Endothelial cell of umbilical vein (primary cell): ENCODE measurements around the gene STARD3NL. TPM values are rescaled to one million over a fixed set of nuclear protein-coding genes. Genes with fewer than 3 reads are reported as not detected.

Source experiments
- BruUV-seq: library from RNA; stranded (reverse); fragments of 400-500 nt; replicated peaks from 2 replicates; lab custom pipeline; 2021; lab: Mats Ljungman, UMichigan
- CTCF ChIA-PET: fragments of 300-600, 350-600 bp; sonication (Branson Sonifier 250); formaldehyde crosslinking; loops from one replicate; lab custom pipeline; 2021; ENCODE audit warnings: antibody characterized with exemption, inconsistent platforms; lab: Charles Lee
- POLR2A ChIA-PET: fragments of 300-600, 350-600 bp; sonication (Branson Sonifier 250); formaldehyde crosslinking; loops from one replicate; lab custom pipeline; 2021; ENCODE audit warnings: antibody characterized with exemption, inconsistent platforms; lab: Charles Lee
- DNase-seq: peaks from one replicate; pipeline ENCODE4 v3.0.0-alpha.2; 2011; ENCODE audit warnings: low read depth, low spot score
- FAIRE-seq: peaks from 2 replicates; lab custom pipeline; 2011; peaks lifted over from hg19 to GRCh38; lab: Jason Lieb, UNC
- H2AFZ ChIP-seq: 2 replicates; pipeline ENCODE4 v1.6.0; 2012; ENCODE audit warnings: low read depth, low read length, control low read depth, inconsistent platforms
- H3K27ac ChIP-seq: 2 replicates; pipeline ENCODE4 v1.5.1; 2011; ENCODE audit warnings: low read depth, mild to moderate bottlenecking, control low read depth, low read length, moderate library complexity; ENCODE audit not compliant: insufficient read depth
- H3K27me3 ChIP-seq, 2 experiments: 2 replicates each; pipeline versions ENCODE4 v1.6.0 to v1.6.1; 2011; ENCODE audit warnings: low read length in 2 of 2, mixed read lengths in 1 of 2; ENCODE audit not compliant: control insufficient read depth in 2 of 2, insufficient read depth in 2 of 2
- H3K36me3 ChIP-seq, 2 experiments: 2 replicates in 1 of 2; 3 replicates in 1 of 2; pipeline ENCODE4 v1.5.1; 2011; ENCODE audit warnings: low read length in 2 of 2, mild to moderate bottlenecking in 1 of 2, moderate library complexity in 1 of 2; ENCODE audit not compliant: control insufficient read depth in 2 of 2, insufficient read depth in 2 of 2; ENCODE audit errors: extremely low read depth in 1 of 2
- H3K4me1 ChIP-seq: 3 replicates; pipeline ENCODE4 v1.5.1; 2011; ENCODE audit warnings: mild to moderate bottlenecking, low read length; ENCODE audit not compliant: control insufficient read depth, insufficient read depth; ENCODE audit errors: extremely low read depth
- H3K4me2 ChIP-seq: 2 replicates; pipeline ENCODE4 v1.6.1; 2011; ENCODE audit warnings: low read length, control low read depth, mixed read lengths; ENCODE audit not compliant: insufficient read depth
- H3K4me3 ChIP-seq, 3 experiments: fragments of 200-600 bp in 1 of 3; sonication (generic), shearing (Covaris generic) in 1 of 3; replicated peaks in 1 of 3; 2 replicates each; pipeline ENCODE4 v1.5.1; 2011 to 2016; ENCODE audit warnings: control low read depth in 3 of 3, low read length in 3 of 3, mild to moderate bottlenecking in 2 of 3, inconsistent platforms in 1 of 3, low read depth in 1 of 3, moderate library complexity in 1 of 3; ENCODE audit not compliant: insufficient read depth in 1 of 3
- H3K79me2 ChIP-seq: 2 replicates; pipeline ENCODE4 v1.6.0; 2012; ENCODE audit warnings: low read length, inconsistent platforms; ENCODE audit not compliant: control insufficient read depth, insufficient read depth
- H3K9ac ChIP-seq: replicated peaks from 2 replicates; pipeline ENCODE3; 2011; ENCODE audit warnings: low read length, control low read depth; ENCODE audit not compliant: insufficient read depth; ENCODE audit errors: extremely low read depth
- H3K9me1 ChIP-seq: replicated peaks from 3 replicates; pipeline ENCODE4 v1.6.0; 2011; ENCODE audit warnings: mild to moderate bottlenecking, low read length; ENCODE audit not compliant: control insufficient read depth, insufficient read depth; ENCODE audit errors: extremely low read depth
- H3K9me3 ChIP-seq: replicated peaks from 2 replicates; pipeline ENCODE4 v1.5.1; 2012; ENCODE audit warnings: low read length, inconsistent platforms; ENCODE audit not compliant: control insufficient read depth, insufficient read depth
- H4K20me1 ChIP-seq: replicated peaks from 2 replicates; pipeline ENCODE3; 2011; ENCODE audit warnings: mild to moderate bottlenecking, low read length; ENCODE audit not compliant: control insufficient read depth, insufficient read depth; ENCODE audit errors: extremely low read depth
- CTCF ChIP-seq, 2 donors: IDR thresholded peaks; 1 replicate in 1 of 2; 2 replicates in 1 of 2; pipeline ENCODE4 v1.5.1; 2011; ENCODE audit warnings: low read length in 2 of 2, mild to moderate bottlenecking in 2 of 2, moderate library complexity in 2 of 2, control low read depth in 1 of 2, inconsistent platforms in 1 of 2, low read depth in 1 of 2; ENCODE audit not compliant: insufficient read depth in 1 of 2; ENCODE audit errors: extremely low read depth in 1 of 2
- EZH2 ChIP-seq: IDR thresholded peaks from 2 replicates; pipeline ENCODE4 v1.6.1; 2012; ENCODE audit warnings: borderline replicate concordance, low read depth, mild to moderate bottlenecking, moderate library complexity, low read length, inconsistent platforms; ENCODE audit not compliant: severe bottlenecking
- FOS ChIP-seq: IDR thresholded peaks from 2 replicates; pipeline ENCODE4 v1.6.1; 2011; ENCODE audit warnings: mild to moderate bottlenecking, low read length, moderate library complexity, borderline replicate concordance; ENCODE audit not compliant: insufficient read depth
- GATA2 ChIP-seq: IDR thresholded peaks from 2 replicates; pipeline ENCODE4 v1.7.0; 2011; ENCODE audit warnings: low read depth, mild to moderate bottlenecking, moderate library complexity, mixed read lengths, low read length; ENCODE audit not compliant: insufficient read length, insufficient read depth
- JUN ChIP-seq: IDR thresholded peaks from 2 replicates; pipeline ENCODE4 v1.6.1; 2011; ENCODE audit warnings: borderline replicate concordance, low read depth; ENCODE audit not compliant: insufficient read length, insufficient read depth
- MAX ChIP-seq: IDR thresholded peaks from 2 replicates; pipeline ENCODE4 v1.6.1; 2011; ENCODE audit not compliant: insufficient read depth, insufficient read length
- MYC ChIP-seq: IDR thresholded peaks from one replicate; pipeline ENCODE4 v1.6.1; 2011; ENCODE audit warnings: mild to moderate bottlenecking, low read depth, low read length
- POLR2A ChIP-seq: IDR thresholded peaks from 2 replicates; pipeline ENCODE4 v1.6.1; 2012; ENCODE audit warnings: low read depth, mild to moderate bottlenecking, control low read depth, low read length
- POLR2AphosphoS5 ChIP-seq: IDR thresholded peaks from 2 replicates; pipeline ENCODE4 v1.6.1; 2012; ENCODE audit warnings: low read depth, mild to moderate bottlenecking, control low read depth, low read length, moderate library complexity; ENCODE audit not compliant: insufficient read depth
- dilution Hi-C: fragments of 300-500 bp; cut with MboI; formaldehyde crosslinking; loops from one replicate; pipeline ENCODE4 v1.15.0; 2019; ENCODE audit warnings: low sequenced_read_pairs; ENCODE audit not compliant: extremely low pct_ligation_motif_present
- intact Hi-C: fragments of 100-400 bp; cut with micrococcal nuclease; formaldehyde crosslinking; loops from one replicate; pipeline ENCODE4 v1.10.0; 2022
- polyA plus RNA-seq, 4 experiments: library from polyadenylated mRNA; depleted of rRNA in 3 of 4; stranded (reverse) in 3 of 4; unstranded in 1 of 4; fragments of >200 nt; gene quantifications; 2 replicates each; pipeline versions ENCODE4 v1.2.1 to v1.2.3, GENCODE V29; 2011 to 2012; ENCODE audit warnings: missing spikeins in 1 of 4
- total RNA-seq: library from RNA; stranded (reverse); gene quantifications from 2 replicates; pipeline ENCODE4 v1.2.3, GENCODE V29; 2021

The STARD3NL gene
- total and polyA plus RNA-seq, 2 donors (not counting 3 experiments of a cell fraction or from before 2014, with no cell fraction given): 52.8 to 73.6 TPM

GRCh38 chr7:38154278-38154677, 23.8 kb upstream of the STARD3NL start:
- H2AFZ ChIP-seq: no peak overlapping the region
- intact Hi-C loops: no loop called here
- dilution Hi-C loops: no loop called here
- no peak for FAIRE-seq
- no peaks in the 10 kb centered on the region for H4K20me1 ChIP-seq
- no peaks in the 10 kb centered on the region for H3K9me3 ChIP-seq
- H3K9me1 ChIP-seq: no peaks in the 10 kb centered on the region
- H3K4me1 ChIP-seq: no peaks in the 10 kb centered on the region
- H3K36me3 ChIP-seq: no peaks in the 10 kb centered on the region
- H3K4me2 ChIP-seq: no peak overlapping the region
- H3K9ac ChIP-seq: no peak overlapping the region
- ChIA-PET POLR2A (no interaction called here), CTCF (interaction anchor here (1.3 kb wide), 1 partner anchor 18 kb away, joined by 4 read pairs; no protein-coding TSS in a partner anchor)
- H3K27me3 ChIP-seq: no peaks in the 10 kb centered on the region
- no peak overlapping the region for H3K27ac ChIP-seq
- H3K4me3 ChIP-seq: no peak overlapping the region
- no peak for DNase-seq
- BruUV-seq: no TSS peak
- H3K79me2 ChIP-seq: no peaks in the 10 kb centered on the region
- TF ChIP-seq GATA2 (no peak), POLR2A (no peak), POLR2AphosphoS5 (no peak), EZH2 (no peak), MAX (no peak), JUN (no peak), CTCF (IDR thresholded peaks at IDR 0.05; ENCODE audit: extremely low read depth in 1 of 2, insufficient read depth in 1 of 2, low read depth in 1 of 2, low read length in 2 of 2) (no peak), MYC (no peak), FOS (no peak)
